ENCODE data around the gene RAB37.
A peak's percentile ranks its signal among the peaks of the same experiment; 100 is the strongest.

The RAB37 gene

DNA sequence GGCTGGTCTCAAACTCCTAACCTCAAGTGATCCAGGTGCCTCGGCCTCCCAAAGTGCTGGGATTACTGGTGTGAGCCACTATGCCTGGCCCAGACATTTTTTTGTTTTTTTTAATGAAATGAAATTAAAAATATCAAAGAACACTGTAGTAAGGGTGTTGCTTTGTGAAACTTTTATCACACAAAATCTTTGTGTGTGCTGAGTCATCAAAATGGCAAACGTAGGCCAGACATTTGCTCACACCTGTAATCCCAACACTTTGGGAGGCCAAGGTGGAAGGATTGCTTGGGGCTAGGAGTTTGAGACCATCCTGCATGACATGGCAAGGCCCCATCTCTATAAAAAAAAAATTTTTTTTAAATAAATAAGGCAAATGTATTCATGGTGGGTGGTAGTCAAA, 29.4 kb downstream of the RAB37 start:
- DNase-seq, result no peak

DNA sequence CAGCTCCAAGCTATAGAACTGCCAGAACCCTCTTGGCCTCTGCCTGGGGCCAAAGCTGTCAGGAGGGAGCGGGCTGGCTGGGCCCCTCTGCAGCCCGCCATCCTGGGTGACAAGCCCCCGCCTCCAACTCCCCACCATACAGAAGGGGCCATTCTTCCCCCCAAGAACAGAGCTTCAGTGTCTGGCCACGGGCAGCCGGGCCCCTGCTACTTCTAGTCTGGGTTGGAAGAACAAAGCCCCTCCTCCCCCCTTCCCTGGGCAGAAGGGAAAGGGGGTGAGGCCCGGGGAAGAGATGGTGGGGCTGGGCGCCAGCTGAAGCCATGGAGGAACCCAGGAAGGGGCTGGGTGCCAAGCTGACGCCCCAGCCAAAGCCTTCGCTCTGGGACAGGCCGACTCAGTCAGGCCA, 30.1 kb downstream of the RAB37 start:
- no peak for DNase-seq

DNA sequence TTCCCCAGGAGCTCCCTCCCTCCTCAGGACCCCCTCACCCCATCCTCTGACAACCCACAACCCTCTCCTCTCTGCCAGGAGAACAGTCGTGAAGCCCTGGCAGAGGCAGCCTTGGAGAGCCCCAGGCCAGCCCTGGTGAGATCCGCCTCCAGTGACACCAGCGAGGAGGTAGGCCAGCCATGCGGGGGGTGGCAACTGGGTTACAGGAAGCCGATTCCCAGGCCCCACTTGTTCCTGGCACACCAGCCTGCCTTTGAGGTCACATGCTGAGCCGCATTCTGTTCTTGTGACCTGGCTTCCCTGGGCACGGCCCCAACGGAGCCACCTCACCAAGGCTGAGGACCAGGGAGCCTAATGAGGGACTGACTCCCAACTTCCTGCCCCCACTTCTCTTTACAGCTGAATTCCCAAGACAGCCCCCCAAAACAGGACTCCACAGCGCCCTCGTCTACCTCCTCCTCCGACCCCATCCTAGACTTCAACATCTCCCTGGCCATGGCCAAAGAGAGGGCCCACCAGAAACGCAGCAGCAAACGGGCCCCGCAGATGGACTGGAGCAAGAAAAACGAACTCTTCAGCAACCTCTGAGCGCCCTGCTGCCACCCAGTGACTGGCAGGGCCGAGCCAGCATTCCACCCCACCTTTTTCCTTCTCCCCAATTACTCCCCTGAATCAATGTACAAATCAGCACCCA, 31.2 kb downstream of the RAB37 start:
- DNase-seq, result no peak

DNA sequence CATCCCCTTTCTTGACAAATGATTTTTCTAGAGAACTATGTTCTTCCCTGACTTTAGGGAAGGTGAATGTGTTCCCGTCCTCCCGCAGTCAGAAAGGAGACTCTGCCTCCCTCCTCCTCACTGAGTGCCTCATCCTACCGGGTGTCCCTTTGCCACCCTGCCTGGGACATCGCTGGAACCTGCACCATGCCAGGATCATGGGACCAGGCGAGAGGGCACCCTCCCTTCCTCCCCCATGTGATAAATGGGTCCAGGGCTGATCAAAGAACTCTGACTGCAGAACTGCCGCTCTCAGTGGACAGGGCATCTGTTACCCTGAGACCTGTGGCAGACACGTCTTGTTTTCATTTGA, 31.7 kb downstream of the RAB37 start:
- no peak for DNase-seq

DNA sequence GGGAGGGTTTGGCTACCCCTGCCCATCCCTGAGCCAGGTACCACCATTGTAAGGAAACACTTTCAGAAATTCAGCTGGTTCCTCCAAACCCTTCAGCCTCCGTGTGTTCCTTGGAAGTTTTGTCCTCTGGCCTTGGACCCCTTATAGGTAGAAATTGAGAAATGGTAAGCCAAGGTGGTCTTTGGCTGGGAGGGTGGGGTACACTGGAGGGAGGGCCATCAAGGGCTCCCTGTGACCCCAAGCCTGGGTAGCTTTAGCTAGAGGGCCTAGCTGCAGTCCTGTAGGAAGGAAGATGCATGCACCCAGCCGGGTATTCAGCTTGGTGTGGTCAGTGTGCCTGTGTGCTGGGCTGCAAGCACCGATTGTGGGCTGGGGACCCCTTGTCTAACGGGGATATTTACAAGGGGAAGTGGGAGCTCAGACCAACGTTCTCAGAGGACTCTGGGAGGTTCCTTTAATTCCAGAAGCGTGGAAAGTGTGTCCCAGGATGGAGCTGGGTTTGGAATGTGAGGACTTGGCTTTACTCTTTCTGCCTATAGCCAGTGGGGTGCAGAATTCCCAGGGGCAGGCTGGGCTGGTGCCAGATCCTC, 32.3 kb downstream of the RAB37 start:
- DNase-seq, result no peak

DNA sequence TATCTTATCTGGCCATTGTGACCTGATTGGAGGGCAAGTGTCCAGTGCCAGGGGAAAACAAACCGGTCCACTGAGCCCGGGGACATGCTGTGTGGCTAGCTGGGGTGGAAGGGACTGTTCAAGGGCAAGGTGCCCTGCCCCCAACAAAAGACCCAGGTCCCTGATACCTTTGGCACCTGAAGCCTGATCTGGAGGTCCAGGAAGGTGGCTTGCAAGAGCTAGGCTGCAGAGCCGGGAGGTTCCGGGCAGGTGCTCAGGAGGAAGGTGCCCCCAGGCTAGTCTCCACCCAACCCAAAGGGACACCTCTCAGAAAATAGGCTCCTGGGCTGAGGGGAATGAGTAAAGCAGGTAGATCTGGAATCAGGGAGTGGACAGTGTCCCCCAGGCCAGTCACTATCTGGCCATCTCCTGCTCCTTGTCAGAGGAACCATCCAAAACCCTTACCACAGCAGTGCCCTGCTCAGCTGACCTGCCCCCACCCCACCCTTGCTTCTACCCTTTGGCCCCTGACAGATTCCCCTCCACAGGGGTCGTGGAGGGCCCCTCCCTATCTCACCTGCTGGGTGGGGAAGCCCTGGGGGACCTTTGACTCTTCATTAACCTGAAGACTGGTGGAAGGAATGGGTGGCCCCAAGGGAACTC, 32.9 kb downstream of the RAB37 start:
- DNase-seq, result no peak

DNA sequence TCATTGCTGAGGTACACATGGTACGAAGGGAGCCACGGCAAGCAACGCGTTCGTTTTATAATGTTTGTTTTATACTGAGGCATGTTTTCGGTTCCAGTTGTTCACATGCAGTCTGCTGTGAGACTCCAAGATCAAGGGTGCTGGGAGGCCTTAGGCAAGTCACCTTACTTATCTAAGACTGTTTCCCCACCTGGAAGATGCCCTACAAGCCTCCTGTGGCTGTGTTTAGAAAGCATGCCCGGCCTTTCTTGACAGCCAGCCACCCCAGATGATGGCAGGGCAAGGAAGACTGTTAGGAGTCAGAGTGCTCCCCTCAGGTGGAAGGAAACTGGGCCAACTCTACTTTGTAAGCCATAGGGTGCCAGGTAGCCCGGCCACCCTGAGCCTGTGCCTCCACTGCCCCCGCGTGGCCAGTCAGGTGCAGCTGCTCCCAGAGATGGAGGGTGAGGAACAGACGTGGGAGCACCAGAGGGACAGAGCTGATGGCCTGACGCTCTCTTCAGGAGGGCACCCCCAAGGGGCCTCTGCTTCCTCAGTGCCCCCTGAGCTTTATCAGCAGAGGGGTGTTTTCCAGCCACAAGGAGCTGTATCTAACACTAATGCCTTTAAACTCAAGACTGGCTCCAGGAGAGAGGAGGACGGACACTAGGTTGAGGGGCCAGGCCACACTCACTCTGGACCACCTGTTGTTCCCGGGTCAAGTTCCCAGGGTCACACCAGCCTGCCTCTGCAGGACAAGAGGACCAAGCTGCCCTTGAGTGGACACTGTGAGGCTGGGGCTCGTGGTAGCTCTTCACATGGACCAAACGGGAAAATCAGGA, 33.7 kb downstream of the RAB37 start:
- DNase-seq, result peak; percentile 76

DNA sequence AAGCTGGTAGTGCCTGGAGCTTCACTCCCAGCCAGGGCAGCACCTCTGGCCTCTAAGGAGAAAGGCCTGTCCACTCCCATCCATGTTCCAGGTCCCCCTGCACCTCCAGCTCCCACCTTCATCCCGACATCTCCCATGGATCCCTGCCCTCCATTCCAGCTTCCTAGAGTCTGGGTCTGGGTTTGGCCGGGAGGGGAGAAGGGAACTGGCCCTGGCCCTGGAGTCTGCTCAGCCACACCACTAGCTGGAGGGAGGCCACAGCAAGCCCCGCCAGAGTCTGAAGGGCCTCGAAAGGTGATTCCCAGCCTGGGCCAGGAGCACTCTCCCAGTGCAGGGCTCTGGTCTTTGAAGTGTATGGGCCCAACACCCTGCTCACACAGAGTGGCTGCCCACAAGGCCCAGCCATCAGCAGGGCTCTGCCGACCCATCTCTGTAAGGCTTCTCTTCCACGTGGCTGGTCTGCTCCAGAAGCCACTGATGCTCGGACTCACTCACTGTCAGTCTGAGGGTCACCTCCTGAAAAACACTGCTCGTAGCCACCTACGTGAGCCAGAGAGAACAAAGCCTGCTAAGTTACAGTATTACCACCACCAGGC, 34.4 kb downstream of the RAB37 start:
- DNase-seq, result no peak

DNA sequence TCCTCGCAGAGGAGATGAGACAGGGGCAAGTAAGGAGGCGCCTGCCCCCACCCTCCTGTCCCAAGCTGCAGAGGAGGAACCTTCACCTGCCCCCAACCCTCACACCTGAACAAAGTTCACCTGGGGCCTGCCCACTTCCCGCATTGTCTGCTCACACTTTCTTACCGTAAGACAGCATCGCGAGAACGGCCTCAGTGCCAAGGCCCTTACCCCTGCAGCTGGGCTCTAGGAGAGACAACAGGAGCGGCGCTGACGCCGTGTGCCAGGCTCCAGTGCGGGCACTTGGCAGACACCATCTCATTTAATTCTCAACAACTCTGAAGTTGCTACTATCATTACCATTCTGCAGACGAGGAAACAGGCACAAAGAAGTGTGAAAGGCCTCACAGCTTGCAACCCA, 35.0 kb downstream of the RAB37 start:
- DNase-seq, result no peak

DNA sequence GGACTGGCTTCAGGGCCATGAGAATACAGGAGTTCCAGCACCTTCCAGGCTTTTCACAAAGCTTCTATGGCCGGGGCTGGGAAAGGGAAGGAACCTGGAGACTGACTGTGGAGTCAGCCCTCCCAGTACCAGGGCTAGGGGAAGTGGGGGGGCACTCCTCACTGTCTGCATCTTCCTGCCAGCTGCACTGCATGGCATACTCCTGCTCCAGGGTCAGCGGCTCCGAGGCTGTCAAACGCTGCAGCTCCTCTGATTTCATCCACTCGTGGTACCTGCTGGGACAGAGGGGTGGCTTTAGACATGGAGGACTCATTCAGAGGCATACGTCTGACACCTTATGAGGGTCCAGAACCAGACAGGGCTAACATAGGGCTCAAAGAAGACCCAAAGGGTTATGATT, 36.4 kb downstream of the RAB37 start:
- DNase-seq, result no peak

DNA sequence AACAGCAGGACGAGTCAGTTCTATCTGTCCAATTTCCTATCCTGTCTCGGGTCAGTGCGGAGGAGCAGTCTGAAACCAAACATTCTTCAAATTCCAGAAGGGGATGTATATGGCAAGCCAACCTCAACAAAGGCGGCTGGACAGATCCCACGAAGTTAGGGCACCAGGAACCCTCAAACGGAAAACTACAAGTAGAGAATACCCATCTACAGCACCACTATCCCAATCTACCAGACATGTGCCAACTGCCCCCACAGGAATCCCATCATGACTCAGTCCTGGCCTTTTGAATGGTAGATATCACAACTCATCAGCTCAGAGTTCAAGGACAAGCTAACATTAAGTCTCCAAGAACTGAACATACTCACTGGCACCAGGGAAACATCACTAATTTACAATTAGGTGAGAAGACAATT, 36.8 kb downstream of the RAB37 start:
- no peak for DNase-seq

DNA sequence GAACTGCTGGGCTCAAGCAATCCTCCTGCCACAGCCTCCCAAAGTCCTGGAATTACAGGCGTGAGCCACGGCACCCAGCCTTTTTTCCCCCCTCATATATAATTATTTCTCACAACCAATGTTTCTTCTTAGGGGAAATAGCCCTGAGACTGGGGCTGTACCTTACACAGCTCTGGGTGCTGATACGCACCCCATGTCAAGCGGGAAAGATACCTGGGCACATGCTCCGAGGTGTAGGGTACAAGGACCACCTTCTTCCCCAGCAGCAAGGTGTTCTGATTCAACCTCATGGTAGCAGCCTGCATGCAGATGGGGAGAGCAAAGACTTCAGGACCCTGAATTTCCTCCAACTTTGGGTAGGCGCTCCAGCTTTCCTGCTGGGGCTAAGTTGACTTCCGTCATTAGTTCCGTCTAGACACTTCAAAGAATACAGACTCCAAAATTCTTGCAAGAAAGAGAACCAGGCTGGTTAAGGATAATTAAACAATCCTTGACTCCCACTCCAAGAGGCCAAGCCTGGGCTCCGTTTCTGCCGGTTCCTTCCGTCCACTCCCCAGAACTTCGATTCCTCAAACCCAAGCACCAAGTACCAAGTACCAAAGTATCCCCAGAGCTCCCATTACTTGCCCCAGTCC, 38.5 kb downstream of the RAB37 start:
- DNase-seq, result no peak

DNA sequence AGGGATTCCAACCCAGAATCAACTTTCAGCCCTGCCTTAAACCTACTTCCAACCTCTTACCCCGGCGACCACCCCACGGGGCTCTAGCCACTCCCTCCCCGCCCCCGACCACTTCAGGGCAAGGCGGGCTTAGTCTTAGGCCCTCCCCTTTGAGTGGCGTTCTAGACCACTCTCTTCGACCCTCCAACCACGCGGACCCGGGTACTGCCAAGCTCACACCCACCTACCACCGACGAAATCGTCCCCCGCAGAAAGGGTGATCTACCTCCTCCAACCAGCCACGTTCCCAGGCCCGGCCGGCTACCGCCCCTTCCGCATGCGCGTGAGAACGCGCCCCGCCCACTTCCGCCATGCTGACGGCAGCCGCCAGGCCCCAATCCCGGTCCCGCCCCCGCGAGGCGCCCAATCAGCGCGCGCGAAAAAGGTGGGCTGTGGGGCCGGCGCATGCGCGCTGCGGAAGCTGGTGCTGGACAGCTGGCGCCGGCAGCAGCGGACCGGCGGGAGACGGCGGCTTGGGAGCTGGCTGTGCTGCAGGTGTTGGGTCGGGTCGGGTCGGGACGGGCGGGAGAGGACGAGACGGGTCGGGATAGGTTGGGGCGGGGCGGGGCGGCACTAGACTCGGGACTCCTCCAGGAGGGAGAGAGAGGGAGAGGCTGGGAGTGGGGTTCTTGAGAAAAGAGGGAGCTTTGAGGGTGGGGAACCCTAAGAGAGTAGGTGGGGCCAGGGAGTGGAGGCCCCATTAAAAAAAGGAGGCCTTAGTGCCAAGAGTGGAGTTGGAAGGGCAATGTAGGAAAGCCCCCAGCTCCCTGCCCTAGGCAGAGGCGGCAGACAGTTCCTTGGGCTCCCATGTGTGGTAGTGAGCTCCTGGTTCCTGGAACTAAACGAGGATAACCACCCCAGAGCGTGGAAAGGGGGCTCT, 39.2 kb downstream of the RAB37 start, which contains the start of gene NAT9:
Gene NAT9, minus strand, starts transcription at position 302 of the 919 bp plus-strand sequence. CDS start 647 bp downstream, outside the sequence.
- DNase-seq, result peak; percentile 100

DNA sequence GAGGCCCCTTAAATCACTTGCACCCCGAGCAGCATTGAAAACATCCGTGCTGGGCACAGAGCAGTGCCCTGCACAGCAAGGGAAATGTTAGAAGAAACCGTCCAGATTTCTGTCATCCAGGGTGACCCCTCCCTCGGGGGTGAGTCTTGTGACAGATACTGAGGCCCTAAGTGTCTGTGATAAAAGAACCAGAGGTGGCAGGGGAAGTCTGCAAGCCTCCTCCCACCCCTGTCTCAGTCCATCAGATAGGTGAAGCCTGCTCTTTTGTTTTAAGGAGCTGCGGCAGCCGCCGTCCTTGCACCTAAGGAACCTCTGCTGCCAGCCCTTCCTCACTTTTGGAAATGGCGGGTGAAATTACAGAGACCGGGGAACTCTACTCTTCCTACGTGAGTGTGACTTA, 39.9 kb downstream of the RAB37 start:
- no peak for DNase-seq

DNA sequence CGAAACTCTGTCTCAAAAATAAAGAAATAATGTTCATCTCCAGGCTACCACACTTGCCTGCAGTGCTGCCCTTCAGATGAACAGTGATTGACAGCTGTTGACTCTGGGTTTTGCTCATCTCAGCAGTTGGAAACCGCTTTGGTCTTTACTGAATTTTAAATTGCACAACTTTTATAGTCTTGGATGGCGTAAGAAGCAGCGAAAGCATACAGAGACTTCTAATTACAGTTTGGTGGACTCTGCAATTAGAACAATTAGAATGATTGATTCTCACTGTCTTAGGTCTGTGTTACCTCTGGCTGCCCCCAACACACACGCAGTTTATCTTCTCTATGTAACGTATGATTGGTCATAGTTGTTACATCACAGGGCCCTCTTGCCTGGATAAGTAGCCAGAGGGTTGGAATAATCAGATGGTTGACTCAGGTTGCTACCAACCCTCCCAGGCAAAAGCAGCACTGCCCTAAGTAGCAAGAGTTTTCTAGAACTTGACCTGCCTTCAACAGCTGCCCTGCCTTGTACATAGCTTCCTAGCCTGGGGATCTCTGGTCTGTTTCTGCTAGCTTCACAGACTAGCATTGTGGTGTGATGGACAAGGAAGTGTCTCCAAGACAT, 41.0 kb downstream of the RAB37 start:
- DNase-seq, result no peak

DNA sequence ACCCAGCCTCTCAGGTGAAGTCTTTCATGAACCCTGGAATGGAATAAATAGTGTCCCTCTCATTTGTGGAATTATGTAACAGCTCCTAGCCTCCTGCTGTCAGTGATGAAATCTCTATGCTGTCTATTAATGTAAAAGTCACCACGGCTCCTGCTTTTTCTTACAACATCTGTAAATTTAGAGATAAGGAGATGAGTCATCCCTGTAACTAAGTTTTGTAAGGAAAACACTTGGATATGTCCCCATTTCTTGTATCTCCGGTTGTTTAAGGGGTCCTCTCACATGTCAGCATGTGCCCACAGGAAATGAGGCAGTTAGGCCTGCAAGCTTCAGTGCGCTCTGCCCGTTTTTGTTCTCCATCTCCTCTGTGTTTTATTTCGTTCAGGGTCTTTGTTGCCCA, 41.9 kb downstream of the RAB37 start:
- no peak for DNase-seq

DNA sequence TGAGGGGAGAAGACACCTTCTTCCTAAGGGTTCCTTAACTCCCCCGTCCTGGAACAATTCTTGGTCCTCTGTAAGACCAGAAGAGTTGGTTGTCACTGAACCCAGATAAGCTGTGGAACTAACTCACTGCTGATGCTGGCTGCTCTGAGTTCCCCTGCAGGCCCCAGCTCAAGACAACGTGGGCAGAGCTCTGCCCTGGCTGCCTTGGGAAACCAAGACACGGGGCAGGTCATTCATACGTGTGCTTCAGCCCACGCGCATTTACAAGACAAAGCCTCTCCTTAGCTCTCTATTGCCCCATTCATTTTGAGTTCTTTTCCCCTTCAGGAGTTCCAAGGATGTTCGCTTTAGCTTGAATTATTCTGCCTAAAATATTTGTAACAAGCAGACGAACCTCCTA, 42.4 kb downstream of the RAB37 start:
- DNase-seq, result no peak

DNA sequence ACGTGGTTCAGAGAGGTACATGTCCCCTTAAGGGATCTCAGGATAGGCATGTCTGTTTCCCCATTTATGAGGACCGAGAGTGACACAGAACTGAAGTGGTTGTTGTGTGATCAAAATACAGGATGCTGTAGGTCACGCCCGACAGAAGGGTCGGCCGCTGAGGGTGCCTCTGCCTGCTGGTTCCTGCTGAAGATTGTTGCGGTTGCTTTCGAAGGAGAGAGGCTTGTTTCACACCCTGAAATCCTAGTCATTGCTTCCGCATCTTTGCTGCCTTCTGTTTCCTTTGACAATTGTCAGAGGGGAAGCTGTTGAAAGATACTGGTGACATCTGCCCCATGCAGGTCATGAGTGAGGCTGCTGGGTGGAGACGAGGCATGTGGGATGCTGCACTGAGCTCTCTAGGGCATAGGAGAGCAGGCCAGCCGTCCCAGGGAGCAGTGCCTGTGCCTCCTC, 42.9 kb downstream of the RAB37 start:
- DNase-seq, result peak; percentile 59 to 61

DNA sequence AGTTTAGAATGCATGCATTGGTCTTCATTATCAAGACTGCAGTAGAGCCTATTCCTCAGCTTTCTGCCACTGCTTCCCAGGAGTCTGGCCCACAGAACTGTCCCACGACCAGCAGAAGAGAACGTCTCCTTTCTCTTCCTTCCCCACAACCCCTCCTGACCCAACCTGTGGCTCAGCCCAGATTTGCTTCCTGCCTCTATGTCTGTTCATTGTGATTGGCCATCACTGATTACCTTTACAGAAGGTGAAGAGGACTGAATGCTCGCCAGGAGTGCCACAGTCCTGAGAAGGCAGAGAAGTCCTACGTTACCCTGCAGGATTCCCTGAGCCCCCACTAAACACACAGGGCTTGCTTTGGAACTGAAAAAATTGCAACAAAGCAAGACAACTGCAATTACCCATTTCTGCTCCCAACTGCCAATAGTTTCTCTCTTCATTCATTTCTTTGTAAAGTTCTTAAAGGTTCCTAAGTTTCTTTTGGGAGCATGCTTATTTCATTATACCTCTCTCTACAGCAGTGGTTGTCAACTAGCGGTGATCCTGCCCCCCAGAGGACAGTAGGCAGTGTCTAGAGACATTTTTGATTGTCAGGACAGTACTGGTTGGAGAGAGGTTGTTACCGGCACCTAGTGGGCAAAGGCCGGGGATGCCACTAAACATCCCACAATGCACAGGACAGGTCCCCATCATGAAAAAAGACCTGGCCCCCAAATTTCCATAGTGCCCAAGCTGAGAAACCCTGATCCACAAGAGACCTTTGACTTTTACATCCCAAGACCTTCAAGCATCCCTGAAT, 43.6 kb downstream of the RAB37 start:
- DNase-seq, result no peak

DNA sequence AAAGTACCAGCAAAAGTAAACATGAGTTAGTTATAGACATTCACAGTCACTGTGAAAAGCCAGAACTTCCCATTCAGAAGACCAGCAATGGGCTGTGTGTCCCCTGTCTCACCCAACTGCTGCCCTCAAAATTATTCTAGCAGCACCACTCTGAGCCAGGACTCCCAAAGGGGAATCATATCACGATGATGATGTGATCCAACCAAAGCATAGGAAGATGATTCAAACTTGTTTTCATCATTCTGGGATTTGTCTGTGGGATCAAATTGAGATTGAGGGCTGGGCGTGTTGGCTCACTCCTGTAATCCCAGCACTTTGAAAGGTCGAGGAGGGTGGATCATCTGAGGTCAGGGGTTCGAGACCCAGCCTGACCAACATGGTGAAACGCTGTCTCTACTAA, 45.5 kb downstream of the RAB37 start:
- no peak for DNase-seq

All from stimulated activated CD4-positive, alpha-beta T cell treated with anti-CD3 and anti-CD28 coated beads, Interleukin-2, amount 100 ng/mL, for 24 hours (primary cell).